Gastroesophageal sphincter (tissue), 4 donors: ENCODE measurements around the gene DCLK3. TPM values are rescaled to one million over a fixed set of nuclear protein-coding genes. Genes with fewer than 3 reads are reported as not detected.

Experiments
- ATAC-seq: fragments of 150-250 bp; one replicate; pipeline ENCODE4 v1.9.1; 2016; ENCODE audit warnings: mild to moderate bottlenecking, moderate library complexity
- H3K27ac ChIP-seq, 4 donors: fragments of 200-600 bp; sonication (generic) in 3 of 4; 1 replicate in 3 of 4; 2 replicates in 1 of 4; pipeline ENCODE4 v1.5.1; 2016 to 2019
- H3K27me3 ChIP-seq: fragments of 200-600 bp; sonication (generic); one replicate; pipeline ENCODE4 v1.5.1; 2019
- H3K36me3 ChIP-seq, 2 donors: fragments of 200-600 bp; sonication (generic); one replicate each; pipeline ENCODE4 v1.5.1; 2019; ENCODE audit warnings: control low read depth in 1 of 2
- H3K4me1 ChIP-seq, 3 donors: fragments of 200-600 bp; sonication (generic); 1 replicate in 2 of 3; 2 replicates in 1 of 3; pipeline ENCODE4 v1.5.1; 2016 to 2019; ENCODE audit warnings: control low read depth in 2 of 3
- H3K4me3 ChIP-seq, 2 donors: fragments of 200-600 bp; sonication (generic); one replicate each; pipeline ENCODE4 v1.5.1; 2019; ENCODE audit warnings: mild to moderate bottlenecking in 1 of 2, moderate library complexity in 1 of 2
- H3K9me3 ChIP-seq, 3 donors: fragments of 200-600 bp; sonication (generic); one replicate each; pipeline ENCODE4 v1.5.1; 2017 to 2019; ENCODE audit warnings: control low read depth in 2 of 3
- EP300 ChIP-seq: sonication (generic); formaldehyde crosslinking; IDR thresholded peaks from one replicate; pipeline ENCODE4 v1.6.1; 2017; ENCODE audit warnings: antibody characterized with exemption, mild to moderate bottlenecking
- POLR2A ChIP-seq, 2 donors: fragments of 450-650 bp; IDR thresholded peaks; one replicate each; pipeline ENCODE4 v1.6.1; 2017; ENCODE audit warnings: antibody characterized with exemption in 2 of 2, mild to moderate bottlenecking in 2 of 2, moderate library complexity in 1 of 2
- POLR2AphosphoS5 ChIP-seq: sonication (generic); formaldehyde crosslinking; IDR thresholded peaks from one replicate; pipeline ENCODE4 v1.6.1; 2017; ENCODE audit warnings: antibody characterized with exemption
- WGBS, 2 donors: methylation state at CpG; one replicate each; pipeline ENCODE4 v1.1.5; 2018; ENCODE audit warnings: low coverage in 1 of 2; 5-methylcytosine and 5-hydroxymethylcytosine counted together
- total RNA-seq, 4 donors: library from RNA; depleted of rRNA; stranded (reverse); fragments of >200 nt; gene quantifications; one replicate each; pipeline ENCODE4 v1.1.0, GENCODE V29; 2016
- TF ChIP-seq, protein P1 (sequence below), 4 experiments: fragments of 200-600 bp in 2 of 4; fragments of 450-650 bp in 2 of 4; sonication (generic) in 1 of 4; IDR thresholded peaks; one replicate each; pipeline ENCODE4 v1.5.1; 2017 to 2019; ENCODE audit warnings: antibody characterized with exemption in 4 of 4, mild to moderate bottlenecking in 2 of 4, moderate library complexity in 2 of 4

Gene DCLK3
- total RNA-seq, 4 donors from 2014 or later, result 0.27 to 0.62 TPM; not detected in 2

DNA sequence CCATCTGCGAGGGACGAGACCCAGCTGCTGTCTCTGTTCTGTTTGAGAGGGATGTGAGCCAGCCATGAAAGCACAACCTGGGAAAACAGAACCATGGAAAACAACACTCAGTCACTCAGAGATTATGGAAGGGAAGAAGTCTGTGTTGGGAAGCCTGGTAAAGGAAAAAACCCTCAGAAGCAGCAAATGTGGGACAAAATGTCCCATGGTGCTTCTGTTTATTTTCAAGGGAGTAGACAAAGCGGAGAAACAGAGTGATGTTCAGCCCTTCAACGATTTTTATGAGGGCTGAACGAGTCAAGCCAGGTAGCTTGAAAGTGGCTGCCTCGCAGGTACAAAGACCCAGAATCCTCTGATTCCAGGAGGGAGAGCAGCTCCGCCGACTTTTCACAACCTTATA, 59.3 kb downstream of the DCLK3 start:
- no peaks in the 10 kb centered on the region for H3K4me1 ChIP-seq
- no peak overlapping the region for H3K4me3 ChIP-seq
- H3K9me3 ChIP-seq, result no peaks in the 10 kb centered on the region
- no peaks in the 10 kb centered on the region for H3K27me3 ChIP-seq
- H3K36me3 ChIP-seq, result no peaks in the 10 kb centered on the region
- 71 to 85% methylated on average over 8 of the region's 8 CpGs for WGBS, 2 donors
- no peak for TF ChIP-seq POLR2AphosphoS5
- TF ChIP-seq, protein P1, sequence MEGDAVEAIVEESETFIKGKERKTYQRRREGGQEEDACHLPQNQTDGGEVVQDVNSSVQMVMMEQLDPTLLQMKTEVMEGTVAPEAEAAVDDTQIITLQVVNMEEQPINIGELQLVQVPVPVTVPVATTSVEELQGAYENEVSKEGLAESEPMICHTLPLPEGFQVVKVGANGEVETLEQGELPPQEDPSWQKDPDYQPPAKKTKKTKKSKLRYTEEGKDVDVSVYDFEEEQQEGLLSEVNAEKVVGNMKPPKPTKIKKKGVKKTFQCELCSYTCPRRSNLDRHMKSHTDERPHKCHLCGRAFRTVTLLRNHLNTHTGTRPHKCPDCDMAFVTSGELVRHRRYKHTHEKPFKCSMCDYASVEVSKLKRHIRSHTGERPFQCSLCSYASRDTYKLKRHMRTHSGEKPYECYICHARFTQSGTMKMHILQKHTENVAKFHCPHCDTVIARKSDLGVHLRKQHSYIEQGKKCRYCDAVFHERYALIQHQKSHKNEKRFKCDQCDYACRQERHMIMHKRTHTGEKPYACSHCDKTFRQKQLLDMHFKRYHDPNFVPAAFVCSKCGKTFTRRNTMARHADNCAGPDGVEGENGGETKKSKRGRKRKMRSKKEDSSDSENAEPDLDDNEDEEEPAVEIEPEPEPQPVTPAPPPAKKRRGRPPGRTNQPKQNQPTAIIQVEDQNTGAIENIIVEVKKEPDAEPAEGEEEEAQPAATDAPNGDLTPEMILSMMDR (IDR thresholded peaks at IDR 0.05), result no peak
- TF ChIP-seq EP300, result no peak
- TF ChIP-seq POLR2A (IDR thresholded peaks at IDR 0.05), result no peak
- ATAC-seq, result no peak
- H3K27ac ChIP-seq, result no peak overlapping the region

DNA sequence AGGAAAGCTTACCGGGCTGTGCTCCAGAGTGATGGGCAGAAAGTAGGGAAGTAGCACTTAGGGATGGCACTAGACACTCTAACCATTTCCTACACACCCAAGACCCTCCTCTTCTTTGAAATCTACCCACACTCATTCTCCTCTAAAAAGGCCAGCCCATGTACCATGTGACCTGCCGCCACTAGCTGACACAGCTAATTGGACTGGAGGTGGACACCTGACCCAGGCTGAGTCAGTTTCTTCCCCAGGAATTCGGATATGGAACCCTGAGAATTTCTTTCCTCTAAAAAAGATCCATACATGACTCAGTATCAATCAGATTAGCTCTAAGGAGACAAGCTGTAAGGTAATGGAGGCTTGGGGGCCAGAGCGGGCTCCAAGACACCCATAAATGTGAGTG, 60.1 kb downstream of the DCLK3 start:
- TF ChIP-seq, protein P1 (IDR thresholded peaks at IDR 0.05), result no peak
- no peak for TF ChIP-seq POLR2A (IDR thresholded peaks at IDR 0.05)
- no peak for TF ChIP-seq POLR2AphosphoS5
- no peak for TF ChIP-seq EP300
- ATAC-seq, result no peak
- H3K36me3 ChIP-seq, result no peaks in the 10 kb centered on the region

GRCh38 chr3:36701249-36701572, 63.1 kb downstream of the DCLK3 start:
- no peaks in the 10 kb centered on the region for H3K9me3 ChIP-seq
- ATAC-seq, result no peak
- no peaks in the 10 kb centered on the region for H3K27me3 ChIP-seq
- no peak overlapping the region for H3K27ac ChIP-seq
- H3K4me1 ChIP-seq, result no peaks in the 10 kb centered on the region
- H3K4me3 ChIP-seq, result no peak overlapping the region
- WGBS, 2 donors, result 61 to 73% methylated on average over 2 of the region's 2 CpGs
- H3K36me3 ChIP-seq, result no peaks in the 10 kb centered on the region
- no peak for TF ChIP-seq POLR2A (IDR thresholded peaks at IDR 0.05)

More for the DNA sequence above, 60.1 kb downstream of the DCLK3 start:
- Histone ChIP-seq H3K9me3 (no peaks in the 10 kb centered on the region), H3K27ac (no peak overlapping the region), H3K27me3 (no peaks in the 10 kb centered on the region), H3K4me1 (no peaks in the 10 kb centered on the region), H3K4me3 (no peak overlapping the region)
- WGBS, 2 donors, result 90 to 96% methylated on average over 2 of the region's 4 CpGs

- Histone ChIP-seq H3K27ac (no peak overlapping the region), H3K27me3 (no peaks in the 10 kb centered on the region), H3K36me3 (no peaks in the 10 kb centered on the region), H3K4me1 (no peaks in the 10 kb centered on the region), H3K4me3 (no peak overlapping the region), H3K9me3 (no peaks in the 10 kb centered on the region)
- ATAC-seq, result peak; percentile 51
- no peak for TF ChIP-seq EP300
- TF ChIP-seq, protein P1 (IDR thresholded peaks at IDR 0.05), result peak; percentile 43 to 81 (median 66)
- 0% methylated on average over 3 of the region's 3 CpGs for WGBS, 2 donors
These were observed 63.7 kb downstream of the DCLK3 start for GRCh38 chr3:36700537-36701248.

GRCh38 chr3:36698314-36698713, 66.0 kb downstream of the DCLK3 start:
- Histone ChIP-seq H3K27me3 (no peaks in the 10 kb centered on the region), H3K36me3 (no peaks in the 10 kb centered on the region), H3K4me3 (no peak overlapping the region), H3K4me1 (no peaks in the 10 kb centered on the region), H3K27ac (no peak overlapping the region), H3K9me3 (peaks cover 0 to 2% (median 0%) of the 10 kb centered on the region in 3 donors)
- 64 to 72% methylated on average over 2 to 3 of the region's 3 CpGs for WGBS, 2 donors
- no peak for TF ChIP-seq POLR2AphosphoS5
- TF ChIP-seq, protein P1 (IDR thresholded peaks at IDR 0.05), result no peak
- no peak for TF ChIP-seq EP300
- TF ChIP-seq POLR2A (IDR thresholded peaks at IDR 0.05), result no peak
- ATAC-seq, result no peak
